GM18951 (cell line): ENCODE measurements around the gene SLCO2A1.

Experiments used
- POLR2A ChIP-seq: IDR thresholded peaks from 4 replicates; pipeline ENCODE4 v1.6.1; 2011; ENCODE audit warnings: mild to moderate bottlenecking; ENCODE audit not compliant: insufficient read length, insufficient read depth; ENCODE audit errors: extremely low read depth
- in situ Hi-C: fragments of 300-500 bp; cut with MboI; formaldehyde crosslinking; loops from one replicate; pipeline ENCODE4 v1.12.0; 2022; ENCODE audit warnings: low sequenced_read_pairs, mixed read lengths, inconsistent platforms; ENCODE audit not compliant: unreplicated experiment

SLCO2A1 gene

GRCh38 chr3:134013280-134013679 lies 16.4 kb downstream of the SLCO2A1 start:
- in situ Hi-C loops, result no loop called here
- no peak for TF ChIP-seq POLR2A

- in situ Hi-C loops, result no loop called here
Measured at GRCh38 chr3:134009345-134010000, 20.3 kb downstream of the SLCO2A1 start.

DNA sequence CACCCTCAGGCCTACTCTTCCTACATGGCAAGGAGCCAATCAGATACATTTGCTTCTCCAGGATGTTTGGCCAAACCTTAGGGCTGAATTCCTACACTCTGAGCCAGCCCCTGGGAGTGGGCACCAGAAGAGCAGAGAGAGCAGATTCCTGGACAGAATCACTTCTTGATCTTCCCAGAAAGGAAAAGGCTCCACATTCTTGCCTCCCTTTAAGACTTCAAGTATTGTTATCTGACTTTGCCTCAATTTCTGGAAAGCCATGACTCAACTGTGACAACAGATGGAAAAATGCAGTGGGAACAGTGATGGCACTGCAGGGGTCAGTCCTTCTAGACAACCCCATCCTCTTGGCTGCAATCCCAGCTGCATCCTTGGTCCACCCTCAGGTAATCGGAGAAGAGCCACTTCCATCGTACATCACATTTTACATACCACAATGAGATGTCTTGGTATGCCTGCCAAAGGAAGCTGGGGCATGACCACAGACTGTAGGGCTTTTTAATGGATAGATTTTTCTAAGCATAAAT lies 21.0 kb downstream of the SLCO2A1 start:
- in situ Hi-C loops, result no loop called here
- no peak for TF ChIP-seq POLR2A

More at GRCh38 chr3:134009345-134010000, 20.3 kb downstream of the SLCO2A1 start:
- TF ChIP-seq POLR2A, result no peak

- in situ Hi-C loops, result no loop called here
- no peak for TF ChIP-seq POLR2A
Measured at GRCh38 chr3:134007819-134008218, 21.9 kb downstream of the SLCO2A1 start.

- in situ Hi-C loops, result no loop called here
- TF ChIP-seq POLR2A, result no peak
Measured at GRCh38 chr3:134004841-134005240, 24.9 kb downstream of the SLCO2A1 start.

- in situ Hi-C loops, result no loop called here
Measured at GRCh38 chr3:134003066-134003465, 26.7 kb downstream of the SLCO2A1 start.

GRCh38 chr3:134002306-134002705 lies 27.4 kb downstream of the SLCO2A1 start:
- no peak for TF ChIP-seq POLR2A
- in situ Hi-C loops, result no loop called here

More at GRCh38 chr3:134003066-134003465, 26.7 kb downstream of the SLCO2A1 start:
- TF ChIP-seq POLR2A, result no peak

GRCh38 chr3:134001251-134001650 lies 28.5 kb downstream of the SLCO2A1 start:
- no peak for TF ChIP-seq POLR2A
- in situ Hi-C loops, result no loop called here

DNA sequence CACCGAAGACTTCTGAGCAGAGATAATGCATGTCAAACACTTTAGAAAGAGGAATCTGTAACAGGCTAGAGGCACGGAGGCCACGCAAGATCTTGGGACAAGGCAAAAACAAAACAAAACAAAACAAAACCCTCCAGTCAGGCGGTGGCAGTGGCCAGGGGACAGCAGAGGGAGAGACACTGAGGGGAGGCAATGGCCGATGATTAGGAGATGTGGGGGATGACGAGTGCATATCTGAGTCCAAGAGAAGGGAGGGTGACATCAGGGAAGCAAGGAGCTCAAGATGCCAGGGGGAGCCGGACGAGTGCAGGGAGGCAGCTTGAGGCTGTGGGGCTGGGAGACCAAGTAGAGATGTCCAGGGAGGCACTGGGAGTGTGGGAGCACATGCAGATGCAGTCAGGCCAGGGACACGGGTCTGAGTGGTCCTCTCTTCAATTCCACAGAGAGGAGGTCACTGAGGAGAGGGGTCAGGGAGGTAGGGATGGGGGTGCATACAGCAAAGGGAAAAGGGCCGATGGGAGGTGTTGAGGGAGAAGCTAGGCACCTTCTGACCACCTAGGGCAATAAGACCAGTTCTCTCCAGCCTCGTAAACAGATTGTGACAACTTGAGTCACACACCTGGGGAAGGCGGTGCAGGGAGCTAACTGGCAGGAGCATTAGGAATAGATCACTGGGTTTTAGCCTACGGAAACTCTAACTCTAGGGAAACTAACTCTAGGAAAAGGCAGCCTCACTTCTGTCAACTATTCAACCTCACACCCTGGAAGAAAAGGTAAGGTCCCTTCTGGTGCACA lies 29.6 kb downstream of the SLCO2A1 start:
- TF ChIP-seq POLR2A, result no peak
- in situ Hi-C loops, result no loop called here

- in situ Hi-C loops, result no loop called here
- TF ChIP-seq POLR2A, result no peak
Measured at GRCh38 chr3:133998691-133999241, 31.0 kb downstream of the SLCO2A1 start.

DNA sequence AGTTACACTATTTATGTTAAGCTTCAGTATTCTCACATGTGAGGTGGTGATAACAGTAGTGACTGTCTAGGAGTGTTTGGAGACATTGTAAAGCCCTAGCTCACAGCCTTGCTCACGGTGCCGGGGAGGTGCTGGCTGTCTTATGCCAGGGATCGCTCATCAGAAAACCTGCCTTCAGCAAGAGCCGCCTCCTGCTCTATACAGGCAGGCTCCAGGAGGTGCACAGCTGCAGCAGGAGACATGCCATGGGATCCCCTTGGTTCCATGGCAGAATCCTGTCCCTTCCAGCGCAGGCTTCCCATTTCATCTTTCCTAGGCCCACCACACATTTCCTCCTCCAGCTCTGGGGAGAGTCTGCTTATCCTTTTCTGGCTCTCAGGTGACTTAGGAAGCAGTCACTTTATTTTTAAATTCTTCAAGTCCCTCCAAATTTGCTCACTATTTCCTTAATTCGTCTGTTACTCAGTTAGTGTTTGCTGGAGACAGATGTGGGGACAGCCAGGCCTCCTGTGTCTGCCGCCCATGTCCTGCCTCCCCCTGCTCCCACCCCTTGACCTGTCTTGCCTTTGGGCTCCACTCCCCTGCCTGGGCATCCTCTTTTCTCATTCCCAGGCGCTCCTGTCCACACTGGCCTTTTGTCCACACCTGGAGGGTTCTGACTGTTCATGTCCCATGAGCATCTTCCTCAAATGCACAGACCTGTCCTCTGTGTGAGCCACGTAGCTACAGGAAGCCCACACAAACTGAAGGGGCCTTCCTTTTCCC lies 31.7 kb downstream of the SLCO2A1 start:
- in situ Hi-C loops, result no loop called here
- TF ChIP-seq POLR2A, result no peak

DNA sequence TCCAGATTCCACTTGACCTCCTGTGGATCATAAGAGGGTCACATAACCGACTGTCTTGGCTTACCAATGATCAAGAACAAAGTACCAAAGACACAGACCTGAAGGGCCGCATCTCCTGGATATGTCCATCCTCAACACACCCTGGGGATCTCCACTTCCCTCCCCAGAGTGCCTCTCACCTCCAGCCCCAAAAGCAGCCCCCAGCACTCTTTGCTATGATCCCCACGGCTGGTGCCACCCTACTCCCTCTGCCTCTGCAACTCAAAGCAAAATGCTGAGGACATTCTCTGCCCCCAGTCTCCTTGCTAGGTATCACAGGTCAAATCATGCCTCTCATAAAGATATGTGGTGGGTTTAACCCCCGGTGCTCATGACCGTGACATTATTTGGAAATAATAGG lies 32.7 kb downstream of the SLCO2A1 start:
- in situ Hi-C loops, result no loop called here
- TF ChIP-seq POLR2A, result no peak

- in situ Hi-C loops, result no loop called here
- no peak for TF ChIP-seq POLR2A
Measured at GRCh38 chr3:133996251-133996661, 33.5 kb downstream of the SLCO2A1 start.
